Testis (tissue), 2 donors: Measurements from ENCODE around the gene NR1I2.

ENCODE experiments used
- POLR2A ChIP-seq: fragments of 450-650 bp; IDR thresholded peaks from one replicate; pipeline ENCODE4 v1.6.1; 2017; ENCODE audit warnings: antibody characterized with exemption, mild to moderate bottlenecking, moderate library complexity
- TF ChIP-seq, protein P1 (sequence below), 3 experiments: fragments of 450-650 bp in 2 of 3; fragments of 200-600 bp in 1 of 3; sonication (generic) in 1 of 3; IDR thresholded peaks; one replicate each; pipeline ENCODE4 v1.5.1; 2016 to 2019; ENCODE audit warnings: antibody characterized with exemption in 3 of 3, mild to moderate bottlenecking in 2 of 3, moderate library complexity in 1 of 3

GRCh38 chr3:119786409-119786808 lies 4.5 kb downstream of the NR1I2 start:
- TF ChIP-seq, protein P1, sequence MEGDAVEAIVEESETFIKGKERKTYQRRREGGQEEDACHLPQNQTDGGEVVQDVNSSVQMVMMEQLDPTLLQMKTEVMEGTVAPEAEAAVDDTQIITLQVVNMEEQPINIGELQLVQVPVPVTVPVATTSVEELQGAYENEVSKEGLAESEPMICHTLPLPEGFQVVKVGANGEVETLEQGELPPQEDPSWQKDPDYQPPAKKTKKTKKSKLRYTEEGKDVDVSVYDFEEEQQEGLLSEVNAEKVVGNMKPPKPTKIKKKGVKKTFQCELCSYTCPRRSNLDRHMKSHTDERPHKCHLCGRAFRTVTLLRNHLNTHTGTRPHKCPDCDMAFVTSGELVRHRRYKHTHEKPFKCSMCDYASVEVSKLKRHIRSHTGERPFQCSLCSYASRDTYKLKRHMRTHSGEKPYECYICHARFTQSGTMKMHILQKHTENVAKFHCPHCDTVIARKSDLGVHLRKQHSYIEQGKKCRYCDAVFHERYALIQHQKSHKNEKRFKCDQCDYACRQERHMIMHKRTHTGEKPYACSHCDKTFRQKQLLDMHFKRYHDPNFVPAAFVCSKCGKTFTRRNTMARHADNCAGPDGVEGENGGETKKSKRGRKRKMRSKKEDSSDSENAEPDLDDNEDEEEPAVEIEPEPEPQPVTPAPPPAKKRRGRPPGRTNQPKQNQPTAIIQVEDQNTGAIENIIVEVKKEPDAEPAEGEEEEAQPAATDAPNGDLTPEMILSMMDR (IDR thresholded peaks at IDR 0.05), result no peak
- no peak for TF ChIP-seq POLR2A
